Endothelial cell of umbilical vein (primary cell): ENCODE data around the gene SLC25A1.

ENCODE experiments used
- CTCF ChIP-seq, 2 donors: IDR thresholded peaks; 1 replicate in 1 of 2; 2 replicates in 1 of 2; pipeline ENCODE4 v1.5.1; 2011; ENCODE audit warnings: low read length in 2 of 2, mild to moderate bottlenecking in 2 of 2, moderate library complexity in 2 of 2, control low read depth in 1 of 2, inconsistent platforms in 1 of 2, low read depth in 1 of 2; ENCODE audit not compliant: insufficient read depth in 1 of 2; ENCODE audit errors: extremely low read depth in 1 of 2
- MAX ChIP-seq: IDR thresholded peaks from 2 replicates; pipeline ENCODE4 v1.6.1; 2011; ENCODE audit not compliant: insufficient read depth, insufficient read length

- TF ChIP-seq CTCF (IDR thresholded peaks at IDR 0.05; ENCODE audit: extremely low read depth in 1 of 2, insufficient read depth in 1 of 2, low read depth in 1 of 2, low read length in 2 of 2): no peak
- TF ChIP-seq MAX: no peak
Observed at GRCh38 chr22:19169002-19169946, 9.3 kb downstream of the SLC25A1 start.
